Measurements from ENCODE around the gene XXYLT1.
"Not testable (repeated sequence)": the region's sequence is repeated elsewhere in the genome, so short reads cannot be mapped to it uniquely, and the experiment has no call there.

Gene XXYLT1

DNA sequence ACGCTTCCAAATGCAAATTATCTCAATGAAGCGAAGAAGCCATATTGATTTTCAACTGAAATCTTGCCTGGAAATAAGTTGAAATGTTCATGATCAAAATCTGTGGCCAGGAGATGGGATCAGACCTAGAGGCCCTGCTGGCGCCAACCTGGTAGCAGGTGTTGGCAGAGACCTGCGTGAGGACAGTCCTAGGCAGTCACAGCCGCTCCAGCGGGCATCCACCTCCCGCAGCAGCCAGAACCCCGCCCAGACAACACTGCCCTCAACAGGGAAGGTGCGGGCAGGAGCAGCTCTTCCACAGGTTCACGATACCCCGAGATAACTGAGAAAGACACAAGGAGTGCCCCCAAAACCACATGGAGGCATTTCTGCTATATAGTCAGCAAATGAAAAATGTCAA is 145.3 kb downstream of the XXYLT1 start:
- DNase-seq: no peak

DNA sequence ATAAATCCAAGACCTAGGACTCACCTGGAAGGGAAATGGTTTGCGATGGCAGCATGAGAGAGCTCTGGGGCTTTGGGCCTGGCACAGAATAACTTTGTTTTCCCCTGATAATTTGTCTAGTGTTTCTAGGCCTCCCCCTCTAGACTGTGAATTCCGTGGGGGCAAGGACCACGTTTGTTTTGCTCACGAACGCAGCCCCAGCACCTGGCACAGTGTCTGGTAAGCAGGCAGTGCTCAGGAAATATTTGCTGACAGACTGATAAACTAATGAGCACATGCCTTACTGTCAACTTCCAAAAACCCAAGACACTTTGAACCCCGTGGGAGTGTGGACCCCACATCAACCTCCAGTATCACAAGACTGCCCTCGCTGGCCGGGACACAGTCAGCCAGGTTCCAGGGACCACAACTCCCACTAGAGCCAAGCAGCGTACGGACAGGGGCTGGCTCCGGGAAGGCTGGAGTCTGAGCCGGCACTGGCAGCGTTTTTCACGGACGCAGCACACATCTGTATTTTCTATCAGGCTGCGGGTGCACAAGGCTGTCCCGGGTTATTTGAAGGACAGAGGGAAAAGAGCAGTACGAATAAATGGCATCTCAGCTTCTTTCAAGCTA is 146.5 kb downstream of the XXYLT1 start:
- DNase-seq: no peak

DNA sequence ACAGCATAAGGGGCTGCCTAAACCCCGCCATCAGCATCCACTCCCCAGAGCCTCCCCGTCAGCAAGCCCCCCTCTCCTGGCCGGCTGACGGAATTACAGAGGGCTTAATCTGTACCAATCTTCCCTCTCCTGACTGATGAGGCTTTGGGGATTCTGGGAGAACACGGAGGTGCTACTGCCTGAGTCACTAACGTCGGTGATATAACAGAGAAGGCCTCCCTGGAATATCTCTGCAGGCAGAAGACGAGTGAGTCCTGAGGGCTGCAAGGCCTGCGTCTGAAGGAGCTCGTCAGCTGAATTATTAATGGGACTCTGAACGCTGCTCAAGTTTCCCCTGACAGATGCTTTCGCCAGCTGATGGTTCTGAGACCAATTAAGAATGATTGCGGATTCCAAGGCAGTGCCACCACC is 147.7 kb downstream of the XXYLT1 start:
- peak; percentile 79 for DNase-seq

DNA sequence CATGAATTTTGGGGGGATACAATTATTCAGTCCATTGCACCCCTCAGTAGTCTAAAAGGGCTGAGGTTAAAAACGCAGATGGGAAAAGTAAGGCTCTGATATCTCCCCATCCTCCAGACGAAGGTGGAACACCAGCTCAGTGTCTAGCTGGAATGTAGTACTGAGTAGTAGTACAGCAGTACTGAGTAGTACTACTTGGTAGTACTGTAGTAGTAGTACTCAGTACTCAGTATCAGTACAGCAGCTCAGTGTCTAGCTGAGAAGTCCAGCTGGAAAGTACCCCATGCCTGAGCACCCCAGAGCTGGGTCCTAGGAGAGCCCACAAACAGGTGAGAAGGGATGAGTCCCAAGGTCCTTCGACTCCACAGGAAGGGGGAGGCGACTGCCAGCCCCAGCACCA is 148.7 kb downstream of the XXYLT1 start:
- DNase-seq: no peak

DNA sequence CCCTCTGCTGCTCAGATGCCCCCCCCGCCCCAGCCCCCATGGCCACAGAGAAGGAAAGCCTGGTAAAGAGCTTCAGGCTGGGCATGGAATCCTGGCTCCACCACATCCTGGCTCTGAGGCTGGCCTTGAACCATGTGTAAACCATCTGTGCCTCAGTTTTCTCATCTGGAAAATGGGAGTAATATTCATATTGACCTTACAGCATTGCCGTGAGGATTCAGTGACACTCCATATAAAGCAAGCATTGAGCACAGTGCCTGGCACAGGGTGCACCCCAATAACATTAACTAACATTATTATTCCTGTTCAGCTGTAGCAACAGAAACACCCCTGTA is 150.7 kb downstream of the XXYLT1 start:
- no peak for DNase-seq

DNA sequence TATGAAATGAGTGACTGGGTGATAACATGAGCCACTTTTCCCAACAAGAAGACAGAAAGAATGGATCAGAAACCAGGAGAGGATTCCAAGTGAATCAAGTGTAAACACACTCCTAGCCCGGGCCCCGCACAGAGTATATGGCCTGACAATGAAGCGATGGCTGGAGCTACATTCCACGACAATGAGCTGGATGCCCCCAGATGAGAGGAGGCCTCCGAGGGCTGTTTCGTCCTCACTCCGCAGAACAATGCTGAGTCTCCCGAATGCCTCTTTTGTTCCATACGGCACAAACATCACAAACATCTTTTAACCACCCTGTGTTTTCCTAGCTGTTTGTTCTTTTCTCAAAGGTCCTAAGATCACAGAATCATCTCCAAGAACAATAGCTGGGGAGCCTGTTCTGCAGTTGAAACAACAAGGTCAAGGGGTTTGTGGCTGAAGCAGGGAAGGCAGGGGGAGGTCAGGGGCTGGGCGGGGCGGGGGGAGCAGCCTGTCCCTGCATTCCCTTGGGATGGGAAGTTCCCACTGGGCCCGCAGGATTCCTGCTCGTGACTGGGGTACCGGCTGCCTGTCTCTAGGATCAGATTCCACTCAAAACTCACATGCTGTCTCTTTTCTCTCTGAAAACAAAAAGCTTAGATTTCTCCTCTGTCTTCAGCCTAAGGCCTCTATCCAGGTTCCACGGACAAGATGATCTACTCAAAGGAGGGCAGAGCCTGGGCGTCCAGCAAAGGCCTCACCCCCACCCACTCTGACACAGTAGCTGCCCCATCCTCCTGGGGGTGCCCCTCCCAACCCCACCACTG is 151.3 kb downstream of the XXYLT1 start:
- DNase-seq: peak; percentile 91

DNA sequence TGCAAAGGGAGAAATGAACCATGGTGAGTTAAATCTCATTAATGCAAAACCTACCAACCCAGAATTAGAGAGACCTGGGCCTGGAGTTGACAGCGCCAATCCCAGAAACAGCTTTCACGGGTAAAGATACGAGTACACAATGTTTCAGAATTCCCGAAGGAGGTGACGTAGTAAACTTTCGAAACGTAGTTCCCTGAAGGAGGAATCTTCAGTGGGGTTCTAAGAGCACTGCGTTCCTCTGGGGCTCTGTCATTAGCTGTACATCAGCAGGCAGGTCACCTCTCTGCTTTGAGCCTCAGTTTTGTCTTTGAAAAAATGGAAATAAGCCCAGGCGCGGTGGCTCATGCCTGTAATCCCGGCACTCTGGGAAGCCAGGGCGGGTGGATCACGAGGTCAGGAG is 152.3 kb downstream of the XXYLT1 start:
- DNase-seq: no peak

DNA sequence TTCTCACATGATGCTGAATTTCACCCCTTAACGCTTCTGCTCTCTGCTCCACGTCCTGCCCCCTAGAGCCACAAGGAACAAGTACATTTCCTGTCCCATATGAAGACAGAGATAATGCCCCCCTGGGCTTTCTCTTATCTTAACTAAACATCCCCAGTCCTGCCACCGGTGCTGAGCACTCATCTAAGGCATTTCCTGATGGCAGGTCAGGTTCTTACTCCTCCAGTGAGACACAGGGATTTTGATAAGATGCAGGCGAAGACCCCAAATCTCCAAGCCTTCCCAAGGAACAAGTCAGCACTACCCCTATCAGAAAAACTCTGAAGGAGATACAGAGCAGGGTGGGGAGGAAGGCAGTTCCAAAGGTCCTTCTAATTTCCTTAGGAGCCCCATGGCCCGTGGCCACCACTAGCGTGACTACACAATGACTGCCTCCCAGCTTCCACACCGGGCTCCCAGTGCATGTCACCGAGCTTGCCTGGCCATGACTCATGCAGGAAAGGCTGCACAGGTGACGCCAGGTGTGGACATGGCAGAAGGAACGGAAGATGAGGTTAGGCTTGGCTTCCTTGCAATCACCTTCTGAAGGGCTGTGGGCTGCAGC is 152.9 kb downstream of the XXYLT1 start:
- DNase-seq: no peak

DNA sequence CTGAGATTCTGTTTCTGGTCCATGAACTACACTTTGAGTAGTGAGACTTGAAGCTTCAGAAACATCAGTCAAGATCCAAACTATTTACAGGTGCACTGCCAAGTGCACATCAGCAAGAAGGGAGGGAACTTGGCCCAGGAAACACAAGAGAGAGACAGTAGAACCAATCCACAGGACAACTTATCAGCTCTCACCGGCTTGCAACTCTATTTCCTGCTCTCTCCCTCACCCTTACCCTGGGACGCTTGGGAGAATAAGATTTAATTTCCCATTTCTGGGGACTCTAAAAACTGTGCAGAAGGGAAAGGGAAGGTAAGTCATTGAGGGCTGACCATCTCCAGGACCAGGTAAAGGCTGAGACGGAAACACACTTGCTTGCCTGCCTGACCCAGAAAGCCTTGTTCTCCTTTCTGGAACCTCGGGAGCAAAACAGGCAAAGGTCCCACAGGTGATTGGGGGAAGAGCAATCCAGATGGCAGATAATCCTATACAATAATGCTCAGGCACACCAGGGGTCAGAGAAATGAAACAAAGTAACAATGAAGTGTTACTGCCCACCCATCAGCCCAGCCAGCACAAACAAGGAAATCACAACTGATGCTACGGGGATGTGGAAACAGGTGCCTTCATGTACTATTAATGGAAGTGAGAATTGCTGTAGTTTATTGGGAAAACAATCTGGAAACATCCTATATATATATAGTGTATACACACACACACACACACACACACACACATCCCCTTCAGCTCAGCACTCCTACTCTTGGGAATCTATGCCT is 154.4 kb downstream of the XXYLT1 start:
- DNase-seq: no peak

DNA sequence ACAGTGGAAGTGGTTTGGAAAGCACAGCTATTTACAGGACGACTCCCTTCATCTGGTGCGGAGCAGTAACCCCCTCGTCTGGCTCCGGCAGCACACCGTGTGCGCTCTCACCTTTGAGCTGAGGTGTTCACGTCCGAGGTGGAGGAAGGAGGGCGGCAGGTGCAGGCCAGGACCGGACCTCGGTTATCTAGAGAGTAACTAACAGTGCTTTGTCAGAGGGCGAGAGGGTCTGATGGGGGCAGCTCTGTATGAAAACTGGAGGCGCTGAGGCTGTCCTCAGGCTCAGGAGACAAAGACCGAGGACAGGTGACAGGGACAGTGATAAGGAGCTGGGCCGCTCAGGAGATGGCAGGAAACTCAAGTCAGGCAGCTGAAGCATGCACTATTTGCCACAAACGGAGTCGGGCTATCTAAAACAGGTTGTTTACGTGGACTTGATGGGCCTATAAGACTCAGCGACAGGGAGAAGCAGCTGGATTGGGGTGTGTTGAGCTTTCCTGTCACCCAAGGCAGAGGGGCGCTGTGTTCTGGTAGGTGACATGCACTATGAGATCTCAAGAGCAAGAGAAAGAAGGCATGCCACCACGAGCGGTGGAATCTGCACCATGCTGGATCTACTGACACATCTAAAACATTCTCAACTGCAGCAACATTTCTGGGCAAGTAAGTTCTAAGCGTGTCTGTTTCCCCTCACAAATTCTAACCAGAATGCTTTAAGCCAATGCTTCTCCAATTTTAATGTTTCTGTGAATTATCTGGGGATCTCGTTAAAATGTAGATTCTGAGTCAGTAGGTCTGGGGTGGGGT is 155.2 kb downstream of the XXYLT1 start:
- no peak for DNase-seq

DNA sequence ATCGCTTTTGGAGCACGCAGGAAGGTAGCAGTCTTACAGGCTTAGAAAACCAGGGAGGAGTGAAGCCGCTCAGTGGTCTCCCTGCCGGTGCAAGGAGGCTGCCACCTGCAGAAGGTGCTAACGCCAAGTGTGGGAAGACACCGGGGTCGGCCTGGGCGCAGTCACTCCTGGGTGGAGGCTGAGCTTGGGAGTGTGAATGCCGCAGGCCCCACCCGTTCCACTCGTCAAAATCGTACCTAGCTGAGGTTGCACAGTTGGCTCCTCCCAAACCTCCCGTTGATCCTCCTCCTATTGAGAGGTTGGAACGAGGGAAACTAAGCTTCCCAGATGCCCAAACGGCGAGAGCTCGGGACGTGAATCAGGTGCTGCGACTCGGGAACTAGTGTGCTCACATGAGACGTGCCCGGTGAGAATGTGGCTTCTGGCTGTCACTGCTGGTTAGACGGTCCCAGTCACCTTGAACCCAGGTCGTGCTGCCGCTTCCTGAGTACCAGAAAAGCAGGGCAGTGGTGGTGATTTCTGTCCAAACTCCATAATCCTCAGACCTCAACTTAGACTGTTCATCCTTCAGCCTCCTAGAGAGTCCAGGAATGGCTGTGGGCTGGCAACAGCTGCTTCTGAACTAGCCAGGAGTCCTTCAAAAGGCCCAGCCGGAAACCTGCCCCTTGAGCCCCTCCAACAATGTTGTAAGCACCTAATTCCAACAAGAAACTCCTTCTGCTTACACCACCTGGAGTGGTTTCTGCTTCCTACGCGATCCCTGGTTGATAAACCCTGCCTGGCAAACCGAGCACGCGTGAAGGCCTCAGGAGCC is 156.0 kb downstream of the XXYLT1 start:
- no peak for DNase-seq

DNA sequence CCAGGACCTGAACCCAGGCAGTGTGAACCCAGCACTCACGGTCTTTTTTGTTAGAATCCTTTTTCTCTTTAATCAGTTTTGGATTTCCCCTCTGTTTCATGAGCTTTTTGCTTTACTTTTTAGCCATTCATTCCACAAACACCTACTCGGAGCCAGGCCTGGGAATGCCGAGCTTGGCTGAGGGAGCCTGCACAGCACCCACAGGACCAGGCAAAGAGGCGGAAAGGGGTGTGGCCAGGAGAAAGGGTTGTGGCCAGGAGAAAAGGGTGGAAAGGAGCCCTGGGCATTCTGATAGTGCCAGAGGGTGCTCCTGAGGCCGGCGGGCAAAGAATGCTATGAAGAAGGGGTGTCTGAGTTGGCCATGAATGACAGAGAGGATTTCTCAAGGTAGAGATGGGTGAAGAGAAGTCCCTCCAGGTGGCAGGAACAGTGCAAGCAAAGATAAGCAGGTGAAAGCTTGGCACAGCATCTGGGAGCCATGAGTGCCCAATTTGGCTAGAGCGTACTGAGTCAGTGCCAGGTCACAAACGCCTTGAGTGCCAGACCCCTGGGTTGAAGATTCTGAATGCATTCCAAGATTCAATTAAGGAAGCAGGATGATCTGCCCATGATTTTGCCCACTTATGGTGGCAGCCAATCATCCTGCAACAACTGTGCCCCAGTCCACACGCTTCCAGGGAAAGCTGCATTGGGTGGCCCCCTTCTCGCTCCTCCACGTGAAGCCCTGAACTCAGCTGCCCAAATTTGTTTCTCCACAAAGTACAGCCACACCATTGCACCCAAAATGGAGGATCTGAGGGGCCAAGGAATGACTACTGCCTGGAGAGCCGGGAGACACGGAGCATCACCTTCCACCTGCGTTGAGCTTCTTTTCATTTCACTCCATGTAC is 157.2 kb downstream of the XXYLT1 start:
- no peak for DNase-seq

DNA sequence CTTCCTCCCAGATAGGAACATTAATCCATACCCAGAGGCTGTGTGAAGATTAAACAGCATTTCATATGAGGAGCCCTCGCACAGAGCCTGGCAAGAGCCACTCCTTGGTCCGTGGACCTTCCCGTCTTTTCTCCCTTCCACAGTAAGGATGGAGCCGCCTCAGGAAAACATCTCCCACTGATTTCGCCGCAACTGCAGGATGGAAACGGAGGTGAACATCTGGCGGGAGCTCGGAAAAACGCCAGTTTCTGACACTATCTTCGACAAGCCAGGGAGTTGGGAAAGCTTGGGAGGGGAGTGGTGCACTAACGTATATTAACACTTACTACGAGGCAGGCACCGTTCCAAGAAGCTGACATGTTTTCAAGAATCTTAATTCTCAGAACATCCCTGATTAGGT is 157.9 kb downstream of the XXYLT1 start:
- peak; percentile 46 for DNase-seq

DNA sequence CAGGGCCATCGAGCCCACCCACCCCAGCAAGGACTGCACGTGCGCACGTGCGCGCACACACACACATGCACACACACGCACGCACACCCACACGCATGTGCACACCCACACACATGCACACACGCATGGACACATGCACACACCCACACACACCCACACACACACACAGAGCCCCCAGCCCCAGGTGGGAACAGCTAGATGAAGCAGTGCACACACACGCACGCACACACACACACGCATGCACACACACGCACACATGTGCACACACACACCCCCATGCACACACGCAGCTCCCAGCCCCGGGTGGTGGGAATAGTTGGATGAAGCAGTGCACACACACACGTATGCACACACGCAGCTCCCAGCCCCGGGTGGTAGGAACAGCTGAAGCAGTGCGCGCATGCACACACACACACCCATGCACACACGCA is 158.6 kb downstream of the XXYLT1 start:
- no peak for DNase-seq

DNA sequence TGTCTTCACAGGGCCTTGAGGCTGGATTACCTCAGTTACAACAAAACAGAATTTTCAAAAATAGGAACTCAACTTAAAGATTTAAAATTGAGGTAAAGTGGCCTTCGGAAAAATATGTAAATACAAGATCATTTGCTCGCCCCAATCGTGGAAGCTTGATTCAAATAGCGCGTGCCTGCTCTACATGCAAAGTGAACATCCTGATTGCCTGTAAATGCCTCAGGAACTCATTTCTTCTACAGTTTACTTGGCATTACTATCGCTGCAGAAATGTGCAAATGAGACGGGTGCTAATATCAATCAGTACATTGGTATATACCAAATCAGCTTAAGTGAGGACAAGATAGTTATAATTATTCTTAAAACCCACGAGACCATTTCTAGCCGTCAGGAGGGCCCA is 159.2 kb downstream of the XXYLT1 start:
- DNase-seq: no peak

DNA sequence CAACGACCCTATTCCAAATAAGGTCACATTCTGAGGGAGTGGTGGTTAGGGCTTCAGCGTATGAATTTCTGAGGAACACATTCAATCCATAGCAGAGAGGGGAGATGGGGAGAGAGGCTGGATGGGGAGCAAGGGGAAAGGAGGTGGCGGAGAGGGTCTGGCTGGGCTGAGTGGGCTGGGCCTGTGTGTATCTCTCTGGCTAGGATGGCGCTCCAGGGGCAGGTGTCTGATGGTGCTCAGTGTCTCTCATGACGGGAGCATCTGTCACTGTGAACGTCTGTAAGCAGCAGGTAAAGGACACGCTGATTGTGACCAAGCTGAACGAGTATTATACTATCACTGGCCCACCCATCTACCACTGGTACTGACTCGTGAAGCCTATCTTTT is 159.6 kb downstream of the XXYLT1 start:
- no peak for DNase-seq

DNA sequence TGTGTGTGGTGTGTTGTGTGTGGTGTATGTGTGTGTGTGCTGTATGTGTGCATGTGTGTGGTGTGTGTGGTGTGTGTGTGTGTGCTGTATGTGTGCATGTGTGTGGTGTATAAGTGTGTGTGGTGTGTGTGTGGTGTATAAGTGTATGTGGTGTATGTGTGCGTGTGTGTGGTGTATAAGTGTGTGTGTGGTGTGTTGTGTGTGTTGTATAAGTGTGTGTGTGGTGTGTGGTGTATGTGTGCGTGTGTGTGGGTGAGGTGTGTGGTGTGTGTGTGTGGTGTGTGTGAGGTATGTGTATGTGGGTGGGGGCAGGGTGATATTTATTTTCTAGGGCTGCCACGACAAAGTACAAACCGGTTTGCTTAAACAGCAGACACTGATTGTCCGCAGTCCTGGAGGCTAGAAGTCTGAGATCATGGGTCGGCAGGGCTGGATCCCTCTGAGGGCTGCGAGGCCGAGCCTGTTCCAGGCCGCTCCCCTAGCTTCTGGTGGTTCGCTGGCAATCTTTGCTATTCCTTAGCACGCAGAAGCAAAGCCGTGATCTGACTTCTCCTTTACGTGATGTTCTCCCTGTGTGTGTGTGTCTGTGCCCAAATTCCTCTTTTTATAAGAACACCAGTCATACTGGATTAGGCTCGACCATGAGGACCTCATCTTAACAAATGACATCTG is 160.2 kb downstream of the XXYLT1 start:
- DNase-seq: peak; percentile 44

DNA sequence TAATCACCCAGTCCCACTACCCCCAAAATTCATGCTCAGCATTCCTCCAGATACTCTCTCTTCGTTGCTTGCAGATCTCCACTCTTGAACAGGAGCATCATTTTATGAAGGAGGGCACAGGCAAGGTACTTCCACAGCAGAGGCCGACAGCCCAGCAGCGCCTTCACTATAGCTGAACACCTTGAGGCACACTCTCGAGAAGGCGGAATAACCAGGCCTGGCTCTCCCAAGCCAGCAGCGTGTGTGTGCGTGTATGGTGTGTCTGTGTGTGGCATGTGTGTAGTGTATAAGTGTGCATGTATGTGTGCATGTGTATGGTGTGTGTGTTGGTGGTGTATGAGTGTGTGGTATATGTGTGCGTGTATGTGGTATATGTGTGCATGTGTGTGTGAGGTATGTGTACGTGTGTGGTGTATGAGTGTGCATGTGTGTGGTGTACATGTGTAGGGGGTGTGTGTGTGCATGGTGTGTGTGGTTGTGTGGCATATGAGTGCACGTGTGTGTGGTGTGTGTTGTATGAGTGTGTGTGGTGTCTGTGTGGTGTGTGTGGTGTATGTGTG is 161.8 kb downstream of the XXYLT1 start:
- DNase-seq: no peak

DNA sequence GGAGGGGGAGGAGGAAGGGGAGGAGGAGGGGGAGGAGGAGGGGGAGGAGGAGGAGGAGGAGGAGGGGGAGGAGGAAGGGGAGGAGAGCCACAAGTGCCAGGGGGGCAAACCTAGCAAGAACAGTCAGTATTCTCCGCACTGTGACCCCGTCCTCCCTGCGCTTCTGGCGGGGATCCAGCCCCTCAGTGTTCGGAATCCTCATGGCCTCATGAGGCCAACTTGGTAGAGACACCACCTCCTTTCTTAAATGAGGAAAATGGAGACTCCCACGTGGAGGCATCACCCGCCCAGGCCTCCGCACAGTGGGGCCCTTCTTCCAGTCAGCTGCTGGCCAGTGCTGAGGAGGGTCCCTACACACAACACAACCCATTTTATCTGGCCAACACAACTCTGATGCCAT is 163.4 kb downstream of the XXYLT1 start:
- no peak for DNase-seq

DNA sequence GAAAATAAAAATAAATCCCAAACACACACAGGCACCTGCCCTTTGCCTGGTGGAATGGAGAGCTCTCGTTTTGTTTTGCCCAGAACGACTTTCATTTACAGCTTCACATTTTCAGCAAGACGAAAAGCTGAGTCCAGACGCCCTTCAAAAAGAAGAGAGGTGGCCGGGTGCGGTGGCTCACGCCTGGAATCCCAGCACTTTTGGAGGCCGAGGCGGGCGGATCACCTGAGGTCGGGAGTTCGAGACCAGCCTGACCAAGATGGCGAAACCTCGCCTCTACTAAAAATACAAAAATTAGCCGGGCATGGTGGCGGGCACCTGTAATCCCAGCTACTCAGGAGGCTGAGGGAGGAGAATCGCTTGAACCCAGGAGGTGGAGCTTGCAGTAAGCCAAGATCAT is 163.9 kb downstream of the XXYLT1 start:
- DNase-seq: not testable (repeated sequence)

Data from fibroblast of upper back skin (primary cell).